Trophoblast cell (in vitro differentiated cells and primary cell): Measurements from ENCODE around the gene MAP2K7.

ENCODE experiments used
- DNase-seq, 2 donors: peaks; one replicate each; pipeline ENCODE4 v3.0.0-alpha.2; 2016
- H2AFZ ChIP-seq: 2 replicates; pipeline ENCODE4 v1.6.1; 2013; ENCODE audit warnings: low read length, moderate library complexity, mild to moderate bottlenecking; ENCODE audit not compliant: insufficient read depth, poor library complexity
- H2AK5ac ChIP-seq: 2 replicates; pipeline ENCODE4 v1.6.1; 2013; ENCODE audit warnings: mild to moderate bottlenecking, low read length
- H2BK120ac ChIP-seq: 2 replicates; pipeline ENCODE4 v1.6.1; 2013; ENCODE audit warnings: low read length, mild to moderate bottlenecking, moderate library complexity; ENCODE audit not compliant: insufficient read depth, poor library complexity
- H2BK12ac ChIP-seq: 2 replicates; pipeline ENCODE4 v1.6.1; 2013; ENCODE audit warnings: mild to moderate bottlenecking, low read length, moderate library complexity
- H2BK5ac ChIP-seq: 2 replicates; pipeline ENCODE4 v1.6.1; 2013; ENCODE audit warnings: low read length, low read depth, moderate library complexity, mild to moderate bottlenecking; ENCODE audit not compliant: poor library complexity
- H3K14ac ChIP-seq: 2 replicates; pipeline ENCODE4 v1.6.1; 2013; ENCODE audit warnings: mild to moderate bottlenecking, low read length
- H3K18ac ChIP-seq: 2 replicates; pipeline ENCODE4 v1.6.1; 2013; ENCODE audit warnings: mild to moderate bottlenecking, low read length
- H3K23ac ChIP-seq: 2 replicates; pipeline ENCODE4 v1.6.1; 2013; ENCODE audit warnings: low read length
- H3K27ac ChIP-seq: 2 replicates; pipeline ENCODE4 v1.5.1; 2013; ENCODE audit warnings: low read depth, mild to moderate bottlenecking, inconsistent platforms, low read length, moderate library complexity
- H3K27me3 ChIP-seq: 2 replicates; pipeline ENCODE4 v1.6.1; 2013; ENCODE audit warnings: inconsistent platforms, mild to moderate bottlenecking, low read length, moderate library complexity; ENCODE audit not compliant: insufficient read depth
- H3K36me3 ChIP-seq, 2 experiments: 1 replicate in 1 of 2; 2 replicates in 1 of 2; pipeline ENCODE4 v1.6.1; 2013; ENCODE audit warnings: low read length in 2 of 2, mild to moderate bottlenecking in 2 of 2, moderate library complexity in 1 of 2; ENCODE audit not compliant: insufficient read depth in 2 of 2, control insufficient read depth in 1 of 2
- H3K4ac ChIP-seq: 2 replicates; pipeline ENCODE4 v1.6.1; 2013; ENCODE audit warnings: low read depth, mild to moderate bottlenecking, low read length, moderate library complexity
- H3K4me1 ChIP-seq, 2 experiments: 1 replicate in 1 of 2; 2 replicates in 1 of 2; pipeline ENCODE4 v1.6.1; 2013; ENCODE audit warnings: low read length in 2 of 2, mild to moderate bottlenecking in 2 of 2, moderate library complexity in 1 of 2; ENCODE audit not compliant: insufficient read depth in 2 of 2, control insufficient read depth in 1 of 2
- H3K4me2 ChIP-seq: 2 replicates; pipeline ENCODE4 v1.6.1; 2013; ENCODE audit warnings: inconsistent platforms, mild to moderate bottlenecking, low read length, moderate library complexity
- H3K4me3 ChIP-seq: 2 replicates; pipeline ENCODE4 v1.5.1; 2013; ENCODE audit warnings: mild to moderate bottlenecking, low read depth, low read length, inconsistent platforms
- H3K79me1 ChIP-seq: one replicate; pipeline ENCODE4 v1.6.1; 2013; ENCODE audit warnings: low read length
- H3K79me2 ChIP-seq: 2 replicates; pipeline ENCODE4 v1.6.1; 2013; ENCODE audit warnings: low read length, mild to moderate bottlenecking; ENCODE audit not compliant: control insufficient read depth, insufficient read depth, poor library complexity
- H3K9ac ChIP-seq: 2 replicates; pipeline ENCODE4 v1.6.1; 2013; ENCODE audit warnings: mild to moderate bottlenecking, low read length
- H3K9me3 ChIP-seq: 2 replicates; pipeline ENCODE4 v1.6.1; 2013; ENCODE audit warnings: low read depth, mild to moderate bottlenecking, control low read depth, inconsistent platforms, low read length; ENCODE audit not compliant: insufficient read depth
- H4K12ac ChIP-seq: 2 replicates; pipeline ENCODE4 v1.6.1; 2013; ENCODE audit warnings: low read depth, mild to moderate bottlenecking, low read length, moderate library complexity
- H4K8ac ChIP-seq: 2 replicates; pipeline ENCODE4 v1.6.1; 2013; ENCODE audit warnings: low read depth, mild to moderate bottlenecking, low read length, moderate library complexity
- H4K91ac ChIP-seq: one replicate; pipeline ENCODE4 v1.6.1; 2013; ENCODE audit warnings: low read depth, mild to moderate bottlenecking, low read length, moderate library complexity
- WGBS: extraction: QIAGEN DNeasy Blood & Tissue Kit; methylation state at CpG from one replicate; pipeline ENCODE4 v1.1.7; 2013; ENCODE audit warnings: missing lambda C conversion rate; ENCODE audit not compliant: insufficient read length, insufficient coverage; ENCODE audit errors: extremely low coverage; 5-methylcytosine and 5-hydroxymethylcytosine counted together

Gene MAP2K7

DNA sequence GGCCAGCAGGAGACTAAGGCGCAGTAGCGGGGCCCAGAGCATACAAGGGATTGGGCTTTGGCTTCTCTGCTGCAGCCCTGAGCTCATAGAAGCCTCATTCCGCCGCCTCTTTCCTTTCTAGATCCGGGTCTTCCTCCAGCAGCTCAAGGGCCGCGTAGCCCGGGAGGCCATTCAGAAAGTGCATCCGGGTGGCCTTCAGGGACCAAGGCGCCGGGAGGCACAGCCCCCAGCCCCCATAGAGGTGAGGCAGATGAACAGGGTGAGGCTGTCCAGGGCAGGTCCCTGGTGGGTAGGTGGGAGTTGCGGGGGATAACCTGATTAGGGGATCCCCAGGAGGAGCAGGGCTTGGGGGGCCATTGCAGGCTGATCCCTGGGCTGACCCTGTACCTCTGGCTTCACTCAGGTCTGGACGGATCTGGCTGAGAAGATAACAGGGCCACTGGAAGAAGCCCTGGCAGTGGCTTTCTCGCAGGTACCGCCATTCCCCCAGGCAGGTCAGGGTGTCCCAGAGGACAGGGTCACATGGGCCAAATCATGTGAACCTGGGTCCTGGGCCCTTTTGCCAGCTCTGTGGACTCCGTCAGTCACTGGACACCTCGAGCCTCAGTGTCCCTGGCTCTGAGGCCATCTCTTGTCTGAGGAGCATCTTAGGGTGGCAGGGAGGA lies 17.8 kb downstream of the MAP2K7 start:
- Histone ChIP-seq H3K4me1 (peaks cover 15 to 22% of the 10 kb centered on the region in 2 experiments), H4K91ac (no peak overlapping the region), H3K9me3 (peaks cover 3% of the 10 kb centered on the region), H3K36me3 (peaks cover 20 to 22% of the 10 kb centered on the region in 2 experiments), H4K12ac (no peak overlapping the region), H3K27me3 (peaks cover 20% of the 10 kb centered on the region), H3K23ac (no peak overlapping the region), H2BK120ac (no peak overlapping the region), H3K79me1 (peaks cover 4% of the 10 kb centered on the region), H3K79me2 (peaks cover 2% of the 10 kb centered on the region), H3K4me3 (no peak overlapping the region), H3K14ac (no peak overlapping the region), H3K4me2 (peak overlapping the region; percentile 53), H2BK5ac (no peak overlapping the region), H3K4ac (no peak overlapping the region), H3K18ac (no peak overlapping the region), H2BK12ac (no peak overlapping the region), H4K8ac (no peak overlapping the region), H3K27ac (no peak overlapping the region), H3K9ac (no peak overlapping the region), H2AK5ac (no peak overlapping the region), H2AFZ (no peak overlapping the region)
- no CpG with 5 or more reads among the region's 17 CpGs for WGBS
- DNase-seq = peak in 1 of 2 donors; percentile 31

DNA sequence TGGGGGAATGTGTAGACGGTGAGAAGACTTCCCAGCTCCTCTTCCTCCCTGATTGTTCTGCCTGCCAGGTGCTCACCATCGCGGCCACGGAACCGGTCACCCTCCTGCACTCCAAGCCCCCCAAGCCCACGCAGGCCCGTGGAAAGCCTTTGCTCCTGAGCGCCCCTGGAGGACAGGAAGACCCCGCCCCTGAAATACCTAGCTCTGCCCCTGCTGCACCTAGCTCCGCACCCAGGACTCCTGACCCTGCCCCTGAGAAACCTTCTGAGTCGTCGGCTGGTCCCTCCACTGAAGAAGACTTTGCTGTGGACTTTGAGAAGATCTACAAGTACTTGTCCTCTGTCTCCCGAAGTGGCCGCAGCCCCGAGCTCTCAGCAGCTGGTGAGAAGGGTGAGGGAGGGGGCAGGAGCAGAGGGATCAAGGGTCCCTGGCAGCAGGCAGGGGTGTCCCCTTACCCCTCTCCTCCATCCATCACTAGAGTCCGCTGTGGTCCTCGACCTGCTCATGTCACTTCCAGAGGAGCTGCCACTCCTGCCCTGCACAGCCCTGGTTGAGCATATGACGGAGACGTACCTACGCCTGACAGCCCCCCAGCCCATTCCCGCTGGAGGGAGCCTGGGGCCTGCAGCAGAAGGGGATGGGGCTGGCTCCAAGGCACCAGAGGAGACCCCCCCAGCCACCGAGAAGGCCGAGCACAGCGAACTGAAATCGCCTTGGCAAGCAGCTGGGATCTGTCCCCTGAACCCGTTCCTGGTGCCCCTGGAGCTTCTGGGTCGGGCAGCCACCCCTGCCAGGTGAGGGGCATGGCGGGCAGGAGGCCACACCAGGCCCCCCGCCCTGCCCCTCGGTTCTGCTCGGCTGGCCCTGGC lies 18.5 kb downstream of the MAP2K7 start:
- Histone ChIP-seq H2BK5ac (no peak overlapping the region), H3K4me1 (peaks cover 8 to 19% of the 10 kb centered on the region in 2 experiments), H4K12ac (no peak overlapping the region), H3K4ac (no peak overlapping the region), H3K9me3 (peaks cover 3% of the 10 kb centered on the region), H3K27me3 (peaks cover 12% of the 10 kb centered on the region), H3K4me3 (no peak overlapping the region), H2AFZ (no peak overlapping the region), H3K36me3 (peaks cover 24 to 25% of the 10 kb centered on the region in 2 experiments), H4K8ac (no peak overlapping the region), H2BK12ac (no peak overlapping the region), H3K18ac (no peak overlapping the region), H3K79me1 (peaks cover 4% of the 10 kb centered on the region), H4K91ac (no peak overlapping the region), H3K23ac (no peak overlapping the region), H3K4me2 (no peak overlapping the region), H2BK120ac (no peak overlapping the region), H3K79me2 (peaks cover 2% of the 10 kb centered on the region), H3K27ac (no peak overlapping the region), H3K14ac (no peak overlapping the region), H2AK5ac (no peak overlapping the region), H3K9ac (no peak overlapping the region)
- no CpG with 5 or more reads among the region's 31 CpGs for WGBS
- DNase-seq = no peak

DNA sequence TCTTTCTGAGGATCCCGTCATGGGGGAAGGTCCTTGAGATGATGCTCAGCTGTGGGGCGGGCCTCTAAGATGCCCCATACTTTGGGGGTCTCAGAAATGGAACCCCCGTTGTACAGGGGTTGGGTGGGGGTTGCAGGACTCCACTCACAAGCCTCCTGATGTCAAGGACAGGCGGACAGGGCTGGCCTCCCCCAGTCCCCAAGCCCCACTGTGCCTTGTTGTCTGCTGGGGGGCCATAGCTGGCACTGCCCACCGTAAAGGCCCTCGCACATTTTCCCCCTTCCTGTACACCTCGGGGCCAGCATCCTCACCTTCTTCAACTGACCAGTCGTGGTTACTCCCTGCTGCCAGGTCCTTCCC lies 19.1 kb downstream of the MAP2K7 start:
- Histone ChIP-seq H4K8ac (no peak overlapping the region), H2AK5ac (no peak overlapping the region), H3K27me3 (peaks cover 6% of the 10 kb centered on the region), H3K4me3 (no peak overlapping the region), H2BK5ac (no peak overlapping the region), H3K14ac (no peak overlapping the region), H2AFZ (no peak overlapping the region), H3K9me3 (peaks cover 3% of the 10 kb centered on the region), H2BK120ac (no peak overlapping the region), H3K4me2 (no peak overlapping the region), H3K23ac (no peak overlapping the region), H3K18ac (no peak overlapping the region), H3K79me1 (peaks cover 4% of the 10 kb centered on the region), H4K12ac (no peak overlapping the region), H3K79me2 (peaks cover 2% of the 10 kb centered on the region), H3K27ac (no peak overlapping the region), H3K4me1 (peaks cover 8 to 13% of the 10 kb centered on the region in 2 experiments), H3K36me3 (peaks cover 24 to 25% of the 10 kb centered on the region in 2 experiments), H4K91ac (no peak overlapping the region), H3K9ac (no peak overlapping the region), H3K4ac (no peak overlapping the region), H2BK12ac (no peak overlapping the region)
- no CpG with 5 or more reads among the region's 8 CpGs for WGBS
- no peak for DNase-seq

DNA sequence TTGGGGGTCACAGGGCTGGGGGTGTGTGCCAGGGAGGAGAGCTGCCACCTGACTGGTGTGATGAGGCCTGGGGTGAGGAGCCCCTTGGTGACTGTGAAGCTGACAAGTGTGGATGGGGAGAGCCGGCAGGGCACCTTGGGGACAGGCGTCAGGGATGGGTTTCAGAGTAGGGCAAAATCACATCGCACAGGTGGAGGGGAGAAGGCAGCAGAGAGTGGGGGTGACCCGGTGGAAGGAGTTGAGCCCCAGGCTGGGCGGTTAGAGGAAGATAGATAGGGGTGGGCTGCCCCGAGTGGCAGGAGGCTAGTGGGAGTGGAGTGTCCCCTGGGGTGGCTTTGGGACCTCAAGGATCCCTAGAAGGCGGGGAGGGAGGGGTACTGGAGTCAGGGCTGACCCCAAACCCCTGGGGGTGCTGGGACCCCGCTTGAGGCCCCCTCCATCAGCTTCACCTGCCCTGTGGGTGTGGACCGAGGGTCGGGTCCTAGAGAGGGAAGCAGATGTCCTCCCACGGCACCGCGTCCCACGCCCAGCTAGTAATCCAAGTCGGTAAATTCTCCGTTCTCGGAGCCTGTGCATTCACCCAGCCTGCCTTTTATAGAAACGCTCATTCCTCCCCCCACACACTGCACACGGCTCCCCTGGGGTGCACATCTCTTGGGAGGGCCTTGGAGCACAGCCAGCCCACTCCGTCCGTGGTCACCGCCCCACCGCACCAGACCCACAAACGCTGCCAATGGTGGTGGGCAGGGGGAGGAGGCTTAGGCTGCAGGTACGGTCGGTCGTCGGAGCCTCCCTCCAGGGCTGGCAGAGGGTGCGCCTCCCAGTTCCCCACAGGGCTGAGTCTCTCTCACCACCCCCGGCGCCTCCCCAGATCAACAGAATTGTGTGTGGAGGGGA lies 19.9 kb downstream of the MAP2K7 start:
- no peak overlapping the region for H4K8ac ChIP-seq
- H3K27ac ChIP-seq = no peak overlapping the region
- H3K36me3 ChIP-seq = peaks cover 24 to 25% of the 10 kb centered on the region in 2 experiments
- H3K23ac ChIP-seq = no peak overlapping the region
- no peak overlapping the region for H4K12ac ChIP-seq
- no peak overlapping the region for H3K9ac ChIP-seq
- H3K4me1 ChIP-seq = peaks cover 8 to 13% of the 10 kb centered on the region in 2 experiments
- no peak overlapping the region for H3K14ac ChIP-seq
- H2BK5ac ChIP-seq = no peak overlapping the region
- no peak overlapping the region for H2AK5ac ChIP-seq
- H3K4me2 ChIP-seq = no peak overlapping the region
- H2AFZ ChIP-seq = no peak overlapping the region
- peaks cover 2% of the 10 kb centered on the region for H3K9me3 ChIP-seq
- no peak overlapping the region for H2BK120ac ChIP-seq
- no peak overlapping the region for H3K4ac ChIP-seq
- no CpG with 5 or more reads among the region's 31 CpGs for WGBS
- no peak overlapping the region for H4K91ac ChIP-seq
- no peak overlapping the region for H3K4me3 ChIP-seq
- peaks cover 4% of the 10 kb centered on the region for H3K79me1 ChIP-seq
- H3K18ac ChIP-seq = no peak overlapping the region
- H2BK12ac ChIP-seq = no peak overlapping the region
- H3K27me3 ChIP-seq = peaks cover 2% of the 10 kb centered on the region
- peaks cover 2% of the 10 kb centered on the region for H3K79me2 ChIP-seq
- DNase-seq = no peak
